GM18526 (cell line): Measurements from ENCODE around the gene CYP26C1.

ENCODE experiments used
- POLR2A ChIP-seq: IDR thresholded peaks from 3 replicates; pipeline ENCODE4 v1.6.1; 2011; ENCODE audit not compliant: insufficient read length; ENCODE audit errors: extremely low read depth

The CYP26C1 gene

GRCh38 chr10:93070378-93071176 lies 10.0 kb downstream of the CYP26C1 start:
- TF ChIP-seq POLR2A: no peak

- no peak for TF ChIP-seq POLR2A
Measured at GRCh38 chr10:93071177-93071472, 10.5 kb downstream of the CYP26C1 start.

- TF ChIP-seq POLR2A: no peak
Measured at GRCh38 chr10:93071674-93072224, 11.2 kb downstream of the CYP26C1 start.

- TF ChIP-seq POLR2A: no peak
Measured at GRCh38 chr10:93072225-93072712, 11.7 kb downstream of the CYP26C1 start.

- TF ChIP-seq POLR2A: no peak
Measured at GRCh38 chr10:93072713-93073538, 12.3 kb downstream of the CYP26C1 start.

- TF ChIP-seq POLR2A: no peak
Measured at GRCh38 chr10:93073539-93074146, 13.0 kb downstream of the CYP26C1 start, which contains the start of gene CYP26A1. Gene CYP26A1, plus strand, starts transcription at chr10:93073893. Its CDS starts 42 bp downstream, at chr10:93073935.

- no peak for TF ChIP-seq POLR2A
Measured at GRCh38 chr10:93074147-93074596, 13.6 kb downstream of the CYP26C1 start.

GRCh38 chr10:93074597-93075368 lies 14.2 kb downstream of the CYP26C1 start:
- no peak for TF ChIP-seq POLR2A

- no peak for TF ChIP-seq POLR2A
Measured at GRCh38 chr10:93075369-93076221, 15.0 kb downstream of the CYP26C1 start.

- no peak for TF ChIP-seq POLR2A
Measured at GRCh38 chr10:93076871-93077270, 16.3 kb downstream of the CYP26C1 start.

GRCh38 chr10:93077860-93078337 lies 17.3 kb downstream of the CYP26C1 start:
- no peak for TF ChIP-seq POLR2A

- no peak for TF ChIP-seq POLR2A
Measured at GRCh38 chr10:93079663-93080349, 19.2 kb downstream of the CYP26C1 start.

GRCh38 chr10:93080350-93081046 lies 19.9 kb downstream of the CYP26C1 start:
- TF ChIP-seq POLR2A: no peak

- no peak for TF ChIP-seq POLR2A
Measured at GRCh38 chr10:93081318-93081717, 20.7 kb downstream of the CYP26C1 start.
